Calu3 (cell line): ENCODE data around the gene LYRM1. TPM values are rescaled to one million over a fixed set of nuclear protein-coding genes. Genes with fewer than 3 reads are reported as not detected.
"Not testable (repeated sequence)": the region's sequence is repeated elsewhere in the genome, so short reads cannot be mapped to it uniquely, and the experiment has no call there.

Experiments used
- BruUV-seq: library from RNA; stranded (reverse); fragments of 400-500 nt; replicated peaks from 2 replicates; lab custom pipeline; 2021; lab: Mats Ljungman, UMichigan
- CTCF ChIA-PET: fragments of 300-600 bp; sonication (Branson Sonifier 250); formaldehyde crosslinking; loops from one replicate; lab custom pipeline; 2022; ENCODE audit warnings: antibody characterized with exemption; lab: Charles Lee
- DNase-seq: peaks from one replicate; pipeline ENCODE4 v3.0.0; 2022
- H3K27ac Mint-ChIP-seq: one replicate; pipeline ENCODE4 v1.8.0; 2022; ENCODE audit warnings: mixed read lengths; ENCODE audit not compliant: unreplicated experiment
- H3K27me3 Mint-ChIP-seq: one replicate; pipeline ENCODE4 v1.8.0; 2022; ENCODE audit warnings: mixed read lengths; ENCODE audit not compliant: unreplicated experiment
- H3K36me3 Mint-ChIP-seq: one replicate; pipeline ENCODE4 v1.8.0; 2022; ENCODE audit warnings: mild to moderate bottlenecking, moderate library complexity, mixed read lengths; ENCODE audit not compliant: insufficient read depth, unreplicated experiment
- H3K4me1 Mint-ChIP-seq: one replicate; pipeline ENCODE4 v1.8.0; 2022; ENCODE audit warnings: mild to moderate bottlenecking, low read depth, mixed read lengths; ENCODE audit not compliant: unreplicated experiment
- H3K4me3 Mint-ChIP-seq: one replicate; pipeline ENCODE4 v1.8.0; 2022; ENCODE audit warnings: mild to moderate bottlenecking, low read depth, moderate library complexity, mixed read lengths; ENCODE audit not compliant: unreplicated experiment
- H3K9me3 Mint-ChIP-seq: one replicate; pipeline ENCODE4 v1.8.0; 2022; ENCODE audit warnings: low read depth, mixed read lengths; ENCODE audit not compliant: unreplicated experiment
- CTCF ChIP-seq: fragments of 200-600 bp; IDR thresholded peaks from one replicate; pipeline ENCODE4 v1.8.0; 2022; ENCODE audit warnings: antibody characterized with exemption; ENCODE audit not compliant: unreplicated experiment
- intact Hi-C: fragments of 100-400 bp; cut with micrococcal nuclease; formaldehyde crosslinking; loops from one replicate; pipeline ENCODE4 v1.10.0; 2022; ENCODE audit not compliant: unreplicated experiment
- total RNA-seq: library from RNA; stranded (reverse); gene quantifications from 2 replicates; pipeline ENCODE4 v1.2.3, GENCODE V29; 2022

LYRM1 gene
- total RNA-seq, 1 experiment from 2014 or later: 36.5 TPM

- Mint-ChIP-seq H3K9me3 (no peaks in the 10 kb centered on the region), H3K4me3 (no peak overlapping the region), H3K27me3 (peaks cover 32% of the 10 kb centered on the region), H3K27ac (no peak overlapping the region), H3K4me1 (peaks cover 14% of the 10 kb centered on the region), H3K36me3 (no peaks in the 10 kb centered on the region)
- TF ChIP-seq CTCF: no peak
- no peak for DNase-seq
- CTCF ChIA-PET: no interaction called here
- intact Hi-C loops: no loop called here
- no TSS peak for BruUV-seq
Observed at GRCh38 chr16:20971401-20971800, 70.8 kb downstream of the LYRM1 start.

DNA sequence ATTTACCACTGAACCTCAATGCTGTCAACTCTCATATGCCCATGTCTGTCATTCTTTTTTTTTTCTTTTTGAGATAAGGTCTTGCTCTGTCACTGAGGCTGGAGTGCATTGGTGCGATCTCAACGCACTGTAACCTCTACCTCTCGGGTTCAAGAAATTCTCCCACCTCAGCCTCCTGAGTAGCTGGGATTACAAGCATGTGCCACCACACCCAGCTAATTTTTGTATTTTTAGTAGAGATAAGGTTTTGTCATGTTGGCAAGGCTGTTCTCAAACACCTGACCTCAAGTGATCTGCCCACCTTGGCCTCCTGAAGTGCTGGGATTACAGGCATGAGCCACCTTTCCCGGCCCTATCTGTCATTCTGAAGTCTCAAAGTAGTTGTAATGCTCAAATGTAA lies 72.6 kb downstream of the LYRM1 start:
- H3K36me3 Mint-ChIP-seq, BruUV-seq, CTCF ChIA-PET, DNase-seq, intact Hi-C loops, H3K4me3 Mint-ChIP-seq, H3K27ac Mint-ChIP-seq, H3K9me3 Mint-ChIP-seq: not testable (repeated sequence)
- Mint-ChIP-seq H3K4me1 (peaks cover 14% of the 10 kb centered on the region), H3K27me3 (peaks cover 25% of the 10 kb centered on the region)

Other genes starting within 250 kb of the LYRM1 start
- 0.64 and 0.93 TPM in 2 replicates for gene ACSM1, start 203.1 kb upstream of the LYRM1 start, total RNA-seq
- 45.4 and 46.1 TPM in 2 replicates for gene THUMPD1, start 159.0 kb upstream of the LYRM1 start, total RNA-seq
- 49.5 and 65.0 TPM in 2 replicates for gene ACSM3, start 136.8 kb upstream of the LYRM1 start, total RNA-seq
- 28.7 and 32.6 TPM in 2 replicates for gene ERI2, start 94.3 kb upstream of the LYRM1 start, total RNA-seq
- gene REXO5, start 94.2 kb upstream of the LYRM1 start, total RNA-seq: 10.1 and 10.4 TPM in 2 replicates
- 17.0 and 21.0 TPM in 2 replicates for gene DCUN1D3, start 413 bp upstream of the LYRM1 start, total RNA-seq